Measurements from ENCODE around the gene PACS1.

Gene PACS1

GRCh38 chr11:66221726-66222236 is 151.7 kb downstream of the PACS1 start:
- peak; percentile 16 to 65 for DNase-seq
- no peak for TF ChIP-seq CTCF (IDR thresholded peaks at IDR 0.05)
- H3K9me3 ChIP-seq: no peaks in the 10 kb centered on the region
- H3K36me3 ChIP-seq: peaks cover 27 to 79% (median 38%) of the 10 kb centered on the region in 3 donors
- H3K27me3 ChIP-seq: no peaks in the 10 kb centered on the region
- intact Hi-C loops (cut with DNase I; ENCODE audit: low total_unique reads): loop anchor here (2.0 kb wide), 2 partner anchors 37 to 61 kb away; no protein-coding TSS in a partner anchor
- H3K4me1 ChIP-seq: peaks cover 0 to 4% (median 0%) of the 10 kb centered on the region in 4 donors
- no peak overlapping the region for H3K27ac ChIP-seq
- H3K4me3 ChIP-seq: no peak overlapping the region

GRCh38 chr11:66222358-66223149 is 152.5 kb downstream of the PACS1 start:
- intact Hi-C loops (cut with DNase I; ENCODE audit: low total_unique reads): loop anchor here (2.0 kb wide), 2 partner anchors 36 to 60 kb away; no protein-coding TSS in a partner anchor
- H3K27me3 ChIP-seq: no peaks in the 10 kb centered on the region
- peak; percentile 91 to 92 for DNase-seq

GRCh38 chr11:66224226-66224855 is 154.3 kb downstream of the PACS1 start:
- Histone ChIP-seq H3K27ac (no peak overlapping the region), H3K4me1 (peaks cover 0 to 4% (median 0%) of the 10 kb centered on the region in 4 donors), H3K9me3 (no peaks in the 10 kb centered on the region), H3K4me3 (no peak overlapping the region), H3K27me3 (no peaks in the 10 kb centered on the region), H3K36me3 (peaks cover 16 to 69% (median 31%) of the 10 kb centered on the region in 3 donors)
- no peak for DNase-seq
- no peak for TF ChIP-seq CTCF (IDR thresholded peaks at IDR 0.05)
- intact Hi-C loops (cut with DNase I; ENCODE audit: low total_unique reads): no loop called here

More at GRCh38 chr11:66222358-66223149, 152.5 kb downstream of the PACS1 start:
- no peak overlapping the region for H3K27ac ChIP-seq
- H3K36me3 ChIP-seq: peaks cover 22 to 77% (median 32%) of the 10 kb centered on the region in 3 donors
- no peak overlapping the region for H3K4me3 ChIP-seq
- TF ChIP-seq CTCF (IDR thresholded peaks at IDR 0.05): peak; percentile 100
- no peaks in the 10 kb centered on the region for H3K9me3 ChIP-seq
- H3K4me1 ChIP-seq: peaks cover 0 to 4% (median 0%) of the 10 kb centered on the region in 4 donors

- no peaks in the 10 kb centered on the region for H3K9me3 ChIP-seq
- H3K36me3 ChIP-seq: peaks cover 12 to 63% (median 25%) of the 10 kb centered on the region in 3 donors
- no peak for TF ChIP-seq CTCF (IDR thresholded peaks at IDR 0.05)
- H3K4me3 ChIP-seq: no peak overlapping the region
- H3K27ac ChIP-seq: no peak overlapping the region
- peaks cover 0 to 4% (median 0%) of the 10 kb centered on the region in 4 donors for H3K4me1 ChIP-seq
- intact Hi-C loops (cut with DNase I; ENCODE audit: low total_unique reads): no loop called here
- H3K27me3 ChIP-seq: no peaks in the 10 kb centered on the region
- no peak for DNase-seq
Observed at GRCh38 chr11:66225066-66225465, 155.0 kb downstream of the PACS1 start.

GRCh38 chr11:66226101-66226500 is 156.0 kb downstream of the PACS1 start:
- Histone ChIP-seq H3K36me3 (peaks cover 11 to 63% (median 24%) of the 10 kb centered on the region in 3 donors), H3K4me3 (no peak overlapping the region), H3K27me3 (no peaks in the 10 kb centered on the region), H3K4me1 (peaks cover 0 to 4% (median 0%) of the 10 kb centered on the region in 4 donors), H3K27ac (no peak overlapping the region), H3K9me3 (no peaks in the 10 kb centered on the region)
- TF ChIP-seq CTCF (IDR thresholded peaks at IDR 0.05): no peak
- no peak for DNase-seq
- intact Hi-C loops (cut with DNase I; ENCODE audit: low total_unique reads): no loop called here
